HepG2 (cell line): ENCODE data around the gene CBFA2T2. TPM values are rescaled to one million over a fixed set of nuclear protein-coding genes. Genes with fewer than 3 reads are reported as not detected.

Experiments used
- BHLHE40 ChIP-seq: IDR thresholded peaks from 2 replicates; pipeline ENCODE4 v1.6.1; 2011; ENCODE audit warnings: low read length, improper control_type of control experiment
- BRCA1 ChIP-seq: sonication (generic); formaldehyde crosslinking; IDR thresholded peaks from 2 replicates; pipeline ENCODE4 v1.4.0; 2020; ENCODE audit warnings: missing genetic modification reagents
- MEIS2 ChIP-seq: sonication (generic); formaldehyde crosslinking; IDR thresholded peaks from 2 replicates; pipeline ENCODE4 v1.9.0; 2021; ENCODE audit warnings: mild to moderate bottlenecking, missing genetic modification reagents
- MTA3 ChIP-seq: sonication (generic); formaldehyde crosslinking; IDR thresholded peaks from 2 replicates; pipeline ENCODE4 v1.4.0; 2020; ENCODE audit warnings: missing genetic modification reagents
- MYNN ChIP-seq: sonication (generic); formaldehyde crosslinking; IDR thresholded peaks from 2 replicates; pipeline ENCODE4 v1.4.0; 2020; ENCODE audit warnings: mild to moderate bottlenecking, low read depth, missing genetic modification reagents
- NFATC3 ChIP-seq: sonication (generic); formaldehyde crosslinking; IDR thresholded peaks from 2 replicates; pipeline ENCODE4 v1.5.1; 2020; ENCODE audit warnings: mild to moderate bottlenecking, missing genetic modification reagents
- SPEN ChIP-seq: sonication (generic); formaldehyde crosslinking; IDR thresholded peaks from 2 replicates; pipeline ENCODE4 v1.5.1; 2020; ENCODE audit warnings: low read depth, mild to moderate bottlenecking, missing genetic modification reagents
- ZNF230 ChIP-seq: sonication (generic); formaldehyde crosslinking; IDR thresholded peaks from 2 replicates; pipeline ENCODE4 v1.4.0; 2020; ENCODE audit warnings: mild to moderate bottlenecking, missing genetic modification reagents
- ZNF235 ChIP-seq: sonication (generic); formaldehyde crosslinking; IDR thresholded peaks from 2 replicates; pipeline ENCODE4 v1.8.1; 2023; ENCODE audit warnings: mild to moderate bottlenecking, missing genetic modification reagents, borderline replicate concordance
- ZNF749 ChIP-seq: sonication (generic); formaldehyde crosslinking; IDR thresholded peaks from 2 replicates; pipeline ENCODE4 v1.8.0; 2022; ENCODE audit warnings: mild to moderate bottlenecking, missing genetic modification reagents, moderate library complexity, borderline replicate concordance
- polyA plus RNA-seq, 8 experiments: library from polyadenylated mRNA; depleted of rRNA in 3 of 8; stranded (reverse) in 7 of 8; unstranded in 1 of 8; fragments of >200 nt; fragmentation: Illumina TruSeq in 4 of 8; extraction: Trizol in 4 of 8; gene quantifications; 2 replicates each; pipeline versions ENCODE4 v1.2.1 to v1.2.3, GENCODE V29; 2011 to 2016; ENCODE audit warnings: low read depth in 4 of 8, missing spikeins in 1 of 8, mixed read lengths in 1 of 8; ENCODE audit not compliant: insufficient read depth in 1 of 8
- total RNA-seq, 5 experiments: library from RNA; depleted of rRNA; stranded (reverse); fragments of >200 nt; fragmentation: Illumina TruSeq; extraction: Trizol; gene quantifications; 2 replicates each; pipeline ENCODE4 v1.2.3, GENCODE V29; 2016; ENCODE audit warnings: low read depth in 1 of 5
- TF ChIP-seq, protein P1 (sequence below): sonication (generic); formaldehyde crosslinking; IDR thresholded peaks from 2 replicates; pipeline ENCODE4 v1.9.0; 2021; ENCODE audit warnings: mild to moderate bottlenecking, missing genetic modification reagents
- TF ChIP-seq, protein P2 (sequence below): sonication (generic); formaldehyde crosslinking; IDR thresholded peaks from 2 replicates; pipeline ENCODE4 v1.4.0; 2020; ENCODE audit warnings: missing genetic modification reagents, borderline replicate concordance
- TF ChIP-seq, protein P3 (sequence below): sonication (generic); formaldehyde crosslinking; IDR thresholded peaks from 2 replicates; pipeline ENCODE4 v1.4.0; 2020; ENCODE audit warnings: missing genetic modification reagents
- TF ChIP-seq, protein P4 (sequence below): sonication (generic); formaldehyde crosslinking; IDR thresholded peaks from 2 replicates; pipeline ENCODE4 v1.9.0; 2021; ENCODE audit warnings: missing genetic modification reagents, borderline replicate concordance

Gene CBFA2T2
- total and polyA plus RNA-seq, 2 of the 13 experiments (the other 11 are each of a cell fraction or from before 2014, with no cell fraction given): 6.3 to 21.2 TPM

DNA sequence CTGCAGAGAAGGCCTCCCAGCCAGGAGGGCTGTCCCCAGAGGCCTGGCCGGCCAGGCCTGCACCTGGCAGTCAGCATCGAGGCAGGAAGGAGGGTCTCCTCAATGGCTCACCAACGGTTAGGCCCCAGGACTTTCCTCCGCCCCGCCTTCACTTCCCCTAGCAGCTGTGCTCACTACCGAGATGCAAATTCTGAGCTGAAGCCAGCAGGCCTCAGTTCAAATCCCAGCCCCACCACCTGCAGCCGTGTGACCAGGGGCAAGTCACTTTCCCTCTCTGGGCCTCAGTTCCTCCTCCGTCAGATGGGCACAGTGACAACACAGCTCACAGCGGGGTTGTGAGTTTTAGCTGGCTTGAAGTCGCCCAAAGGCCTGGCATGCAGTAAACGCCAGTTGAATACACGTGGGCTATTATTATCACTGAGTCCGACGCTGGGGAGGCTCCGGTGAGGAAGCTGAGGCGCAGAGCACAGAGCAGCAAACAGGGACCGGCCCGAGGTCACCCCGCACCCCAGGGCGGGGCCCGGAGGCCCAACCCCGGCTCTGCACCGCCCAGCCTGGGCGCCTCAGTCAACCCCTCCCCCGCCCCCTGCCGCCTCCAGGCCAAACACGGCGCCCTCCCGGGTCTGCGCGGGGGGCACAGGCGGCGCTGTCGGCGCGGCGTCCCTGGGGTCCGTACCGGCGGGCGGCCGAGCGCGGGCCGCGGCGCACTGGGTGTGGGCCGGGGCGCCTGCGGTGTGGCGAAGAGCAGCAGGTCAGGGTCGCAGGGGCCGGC lies 195.6 kb downstream of the CBFA2T2 start (continued):
- TF ChIP-seq ZNF230 (CRISPR knock-in tag) (no peak), BRCA1 (CRISPR knock-in tag) (no peak), MEIS2 (CRISPR knock-in tag) (peak; percentile 71; the same call in 1 of the 2 replicates), MTA3 (CRISPR knock-in tag) (no peak), SPEN (no peak), ZNF749 (CRISPR knock-in tag) (0 out of 2 replicates have a peak, but pooled peaks have one; percentile 33), ZNF235 (CRISPR knock-in tag) (0 out of 2 replicates have a peak, but pooled peaks have one; percentile 43), MYNN (CRISPR knock-in tag) (0 out of 2 replicates have a peak, but pooled peaks have one; percentile 36), NFATC3 (CRISPR knock-in tag) (no peak; the same call in 1 of the 2 replicates), BHLHE40 (0 out of 2 replicates have a peak, but pooled peaks have one; percentile 13)
- TF ChIP-seq, protein P1, sequence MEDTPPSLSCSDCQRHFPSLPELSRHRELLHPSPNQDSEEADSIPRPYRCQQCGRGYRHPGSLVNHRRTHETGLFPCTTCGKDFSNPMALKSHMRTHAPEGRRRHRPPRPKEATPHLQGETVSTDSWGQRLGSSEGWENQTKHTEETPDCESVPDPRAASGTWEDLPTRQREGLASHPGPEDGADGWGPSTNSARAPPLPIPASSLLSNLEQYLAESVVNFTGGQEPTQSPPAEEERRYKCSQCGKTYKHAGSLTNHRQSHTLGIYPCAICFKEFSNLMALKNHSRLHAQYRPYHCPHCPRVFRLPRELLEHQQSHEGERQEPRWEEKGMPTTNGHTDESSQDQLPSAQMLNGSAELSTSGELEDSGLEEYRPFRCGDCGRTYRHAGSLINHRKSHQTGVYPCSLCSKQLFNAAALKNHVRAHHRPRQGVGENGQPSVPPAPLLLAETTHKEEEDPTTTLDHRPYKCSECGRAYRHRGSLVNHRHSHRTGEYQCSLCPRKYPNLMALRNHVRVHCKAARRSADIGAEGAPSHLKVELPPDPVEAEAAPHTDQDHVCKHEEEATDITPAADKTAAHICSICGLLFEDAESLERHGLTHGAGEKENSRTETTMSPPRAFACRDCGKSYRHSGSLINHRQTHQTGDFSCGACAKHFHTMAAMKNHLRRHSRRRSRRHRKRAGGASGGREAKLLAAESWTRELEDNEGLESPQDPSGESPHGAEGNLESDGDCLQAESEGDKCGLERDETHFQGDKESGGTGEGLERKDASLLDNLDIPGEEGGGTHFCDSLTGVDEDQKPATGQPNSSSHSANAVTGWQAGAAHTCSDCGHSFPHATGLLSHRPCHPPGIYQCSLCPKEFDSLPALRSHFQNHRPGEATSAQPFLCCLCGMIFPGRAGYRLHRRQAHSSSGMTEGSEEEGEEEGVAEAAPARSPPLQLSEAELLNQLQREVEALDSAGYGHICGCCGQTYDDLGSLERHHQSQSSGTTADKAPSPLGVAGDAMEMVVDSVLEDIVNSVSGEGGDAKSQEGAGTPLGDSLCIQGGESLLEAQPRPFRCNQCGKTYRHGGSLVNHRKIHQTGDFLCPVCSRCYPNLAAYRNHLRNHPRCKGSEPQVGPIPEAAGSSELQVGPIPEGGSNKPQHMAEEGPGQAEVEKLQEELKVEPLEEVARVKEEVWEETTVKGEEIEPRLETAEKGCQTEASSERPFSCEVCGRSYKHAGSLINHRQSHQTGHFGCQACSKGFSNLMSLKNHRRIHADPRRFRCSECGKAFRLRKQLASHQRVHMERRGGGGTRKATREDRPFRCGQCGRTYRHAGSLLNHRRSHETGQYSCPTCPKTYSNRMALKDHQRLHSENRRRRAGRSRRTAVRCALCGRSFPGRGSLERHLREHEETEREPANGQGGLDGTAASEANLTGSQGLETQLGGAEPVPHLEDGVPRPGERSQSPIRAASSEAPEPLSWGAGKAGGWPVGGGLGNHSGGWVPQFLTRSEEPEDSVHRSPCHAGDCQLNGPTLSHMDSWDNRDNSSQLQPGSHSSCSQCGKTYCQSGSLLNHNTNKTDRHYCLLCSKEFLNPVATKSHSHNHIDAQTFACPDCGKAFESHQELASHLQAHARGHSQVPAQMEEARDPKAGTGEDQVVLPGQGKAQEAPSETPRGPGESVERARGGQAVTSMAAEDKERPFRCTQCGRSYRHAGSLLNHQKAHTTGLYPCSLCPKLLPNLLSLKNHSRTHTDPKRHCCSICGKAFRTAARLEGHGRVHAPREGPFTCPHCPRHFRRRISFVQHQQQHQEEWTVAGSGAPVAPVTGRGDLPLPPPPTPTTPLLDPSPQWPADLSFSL (CRISPR knock-in tag): no peak
- TF ChIP-seq, protein P2, sequence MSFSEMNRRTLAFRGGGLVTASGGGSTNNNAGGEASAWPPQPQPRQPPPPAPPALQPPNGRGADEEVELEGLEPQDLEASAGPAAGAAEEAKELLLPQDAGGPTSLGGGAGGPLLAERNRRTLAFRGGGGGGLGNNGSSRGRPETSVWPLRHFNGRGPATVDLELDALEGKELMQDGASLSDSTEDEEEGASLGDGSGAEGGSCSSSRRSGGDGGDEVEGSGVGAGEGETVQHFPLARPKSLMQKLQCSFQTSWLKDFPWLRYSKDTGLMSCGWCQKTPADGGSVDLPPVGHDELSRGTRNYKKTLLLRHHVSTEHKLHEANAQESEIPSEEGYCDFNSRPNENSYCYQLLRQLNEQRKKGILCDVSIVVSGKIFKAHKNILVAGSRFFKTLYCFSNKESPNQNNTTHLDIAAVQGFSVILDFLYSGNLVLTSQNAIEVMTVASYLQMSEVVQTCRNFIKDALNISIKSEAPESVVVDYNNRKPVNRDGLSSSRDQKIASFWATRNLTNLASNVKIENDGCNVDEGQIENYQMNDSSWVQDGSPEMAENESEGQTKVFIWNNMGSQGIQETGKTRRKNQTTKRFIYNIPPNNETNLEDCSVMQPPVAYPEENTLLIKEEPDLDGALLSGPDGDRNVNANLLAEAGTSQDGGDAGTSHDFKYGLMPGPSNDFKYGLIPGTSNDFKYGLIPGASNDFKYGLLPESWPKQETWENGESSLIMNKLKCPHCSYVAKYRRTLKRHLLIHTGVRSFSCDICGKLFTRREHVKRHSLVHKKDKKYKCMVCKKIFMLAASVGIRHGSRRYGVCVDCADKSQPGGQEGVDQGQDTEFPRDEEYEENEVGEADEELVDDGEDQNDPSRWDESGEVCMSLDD: peak; percentile 90
- TF ChIP-seq, protein P3, sequence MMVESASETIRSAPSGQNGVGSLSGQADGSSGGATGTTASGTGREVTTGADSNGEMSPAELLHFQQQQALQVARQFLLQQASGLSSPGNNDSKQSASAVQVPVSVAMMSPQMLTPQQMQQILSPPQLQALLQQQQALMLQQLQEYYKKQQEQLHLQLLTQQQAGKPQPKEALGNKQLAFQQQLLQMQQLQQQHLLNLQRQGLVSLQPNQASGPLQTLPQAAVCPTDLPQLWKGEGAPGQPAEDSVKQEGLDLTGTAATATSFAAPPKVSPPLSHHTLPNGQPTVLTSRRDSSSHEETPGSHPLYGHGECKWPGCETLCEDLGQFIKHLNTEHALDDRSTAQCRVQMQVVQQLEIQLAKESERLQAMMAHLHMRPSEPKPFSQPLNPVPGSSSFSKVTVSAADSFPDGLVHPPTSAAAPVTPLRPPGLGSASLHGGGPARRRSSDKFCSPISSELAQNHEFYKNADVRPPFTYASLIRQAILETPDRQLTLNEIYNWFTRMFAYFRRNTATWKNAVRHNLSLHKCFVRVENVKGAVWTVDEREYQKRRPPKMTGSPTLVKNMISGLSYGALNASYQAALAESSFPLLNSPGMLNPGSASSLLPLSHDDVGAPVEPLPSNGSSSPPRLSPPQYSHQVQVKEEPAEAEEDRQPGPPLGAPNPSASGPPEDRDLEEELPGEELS: no peak; the same call in 1 of the 2 replicates
- TF ChIP-seq, protein P4, sequence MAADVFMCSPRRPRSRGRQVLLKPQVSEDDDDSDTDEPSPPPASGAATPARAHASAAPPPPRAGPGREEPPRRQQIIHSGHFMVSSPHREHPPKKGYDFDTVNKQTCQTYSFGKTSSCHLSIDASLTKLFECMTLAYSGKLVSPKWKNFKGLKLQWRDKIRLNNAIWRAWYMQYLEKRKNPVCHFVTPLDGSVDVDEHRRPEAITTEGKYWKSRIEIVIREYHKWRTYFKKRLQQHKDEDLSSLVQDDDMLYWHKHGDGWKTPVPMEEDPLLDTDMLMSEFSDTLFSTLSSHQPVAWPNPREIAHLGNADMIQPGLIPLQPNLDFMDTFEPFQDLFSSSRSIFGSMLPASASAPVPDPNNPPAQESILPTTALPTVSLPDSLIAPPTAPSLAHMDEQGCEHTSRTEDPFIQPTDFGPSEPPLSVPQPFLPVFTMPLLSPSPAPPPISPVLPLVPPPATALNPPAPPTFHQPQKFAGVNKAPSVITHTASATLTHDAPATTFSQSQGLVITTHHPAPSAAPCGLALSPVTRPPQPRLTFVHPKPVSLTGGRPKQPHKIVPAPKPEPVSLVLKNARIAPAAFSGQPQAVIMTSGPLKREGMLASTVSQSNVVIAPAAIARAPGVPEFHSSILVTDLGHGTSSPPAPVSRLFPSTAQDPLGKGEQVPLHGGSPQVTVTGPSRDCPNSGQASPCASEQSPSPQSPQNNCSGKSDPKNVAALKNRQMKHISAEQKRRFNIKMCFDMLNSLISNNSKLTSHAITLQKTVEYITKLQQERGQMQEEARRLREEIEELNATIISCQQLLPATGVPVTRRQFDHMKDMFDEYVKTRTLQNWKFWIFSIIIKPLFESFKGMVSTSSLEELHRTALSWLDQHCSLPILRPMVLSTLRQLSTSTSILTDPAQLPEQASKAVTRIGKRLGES: no peak
